Retinal pigment epithelial cell (primary cell): Measurements from ENCODE around the gene TTF1.

Source experiments
- DNase-seq: peaks from one replicate; pipeline ENCODE4 v3.0.0-alpha.2; 2010; ENCODE audit warnings: low read depth
- H3K4me3 ChIP-seq: 2 replicates; pipeline ENCODE4 v1.5.1; 2011; ENCODE audit warnings: mild to moderate bottlenecking, low read length, control low read depth, moderate library complexity
- CTCF ChIP-seq: conservative IDR thresholded peaks from 2 replicates; pipeline ENCODE4 v1.5.1; 2011; ENCODE audit warnings: low read depth, low read length, control low read depth, inconsistent platforms

Gene TTF1

GRCh38 chr9:132441404-132441803 lies 34.8 kb upstream of the TTF1 start:
- no peak for DNase-seq
- no peak for TF ChIP-seq CTCF

GRCh38 chr9:132440735-132441134 lies 34.1 kb upstream of the TTF1 start:
- TF ChIP-seq CTCF: no peak
- no peak overlapping the region for H3K4me3 ChIP-seq
- no peak for DNase-seq

More at GRCh38 chr9:132441404-132441803, 34.8 kb upstream of the TTF1 start:
- no peak overlapping the region for H3K4me3 ChIP-seq

DNA sequence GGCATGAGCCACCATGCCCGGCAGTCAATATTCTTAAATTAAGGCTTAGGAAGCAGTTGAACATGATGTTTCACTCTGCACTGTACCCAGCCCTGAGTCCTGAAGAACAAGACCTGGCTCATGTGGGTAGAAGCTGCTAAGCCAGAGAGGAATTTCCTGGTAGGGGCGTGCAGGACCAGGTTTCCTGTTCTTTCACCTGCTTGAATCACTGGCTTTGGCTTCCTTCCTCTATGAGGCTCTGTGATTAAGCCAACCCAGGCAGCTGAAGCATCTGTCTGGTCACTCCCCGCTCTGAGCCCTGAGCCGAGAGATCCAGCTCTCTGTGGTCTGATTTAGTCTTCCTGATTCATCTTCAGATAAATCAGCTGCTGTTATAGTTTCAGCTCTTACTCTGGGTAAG lies 32.5 kb upstream of the TTF1 start:
- DNase-seq: no peak
- no peak overlapping the region for H3K4me3 ChIP-seq
- no peak for TF ChIP-seq CTCF

GRCh38 chr9:132434881-132435280 lies 28.2 kb upstream of the TTF1 start:
- DNase-seq: no peak
- no peak overlapping the region for H3K4me3 ChIP-seq
- no peak for TF ChIP-seq CTCF

DNA sequence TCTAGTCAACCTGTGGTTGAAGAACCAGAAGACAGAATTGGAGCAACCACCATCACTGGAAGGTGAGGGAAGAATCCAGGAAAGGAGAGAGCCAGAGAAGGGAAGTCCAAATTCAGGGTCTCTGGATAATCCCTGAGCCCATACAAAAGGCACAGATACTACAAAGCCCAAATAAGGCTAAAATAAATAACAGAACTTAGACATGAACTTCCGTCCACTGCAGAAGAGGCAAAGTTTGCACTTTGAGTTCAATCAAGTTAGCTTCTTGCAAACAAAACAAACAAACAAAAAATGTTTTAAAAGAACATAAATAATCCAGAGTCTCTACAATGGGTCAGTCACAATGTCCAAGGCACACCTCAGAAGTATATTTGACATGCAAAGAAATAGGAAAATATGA lies 24.4 kb upstream of the TTF1 start:
- no peak overlapping the region for H3K4me3 ChIP-seq
- no peak for TF ChIP-seq CTCF
- DNase-seq: no peak

- H3K4me3 ChIP-seq: no peak overlapping the region
- no peak for TF ChIP-seq CTCF
- no peak for DNase-seq
Observed at GRCh38 chr9:132426639-132427414, 20.2 kb upstream of the TTF1 start.

DNA sequence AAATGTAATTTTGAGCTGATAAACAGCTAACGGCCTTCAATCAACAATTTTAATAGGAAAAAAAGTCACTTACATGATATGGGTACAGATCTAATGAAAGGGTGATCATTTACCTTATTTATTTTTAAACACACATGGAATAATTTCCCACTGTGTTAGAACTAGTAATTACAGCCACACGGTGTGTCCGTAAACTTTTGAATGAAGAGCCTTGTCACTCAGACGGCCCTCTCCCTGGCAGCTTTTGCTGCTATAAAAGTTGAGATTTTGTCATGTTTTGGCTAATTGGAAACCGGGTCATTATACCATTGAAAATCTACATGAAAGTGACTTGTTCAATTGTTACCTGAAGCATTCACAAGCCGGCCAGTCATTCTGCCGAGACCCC lies 19.0 kb upstream of the TTF1 start:
- no peak for TF ChIP-seq CTCF
- H3K4me3 ChIP-seq: no peak overlapping the region

More for the DNA sequence above, 19.0 kb upstream of the TTF1 start:
- DNase-seq: no peak
